NCI-H524 (cell line): Measurements from ENCODE around the gene LGALS3BP.
"Not testable (repeated sequence)": the region's sequence is repeated elsewhere in the genome, so short reads cannot be mapped to it uniquely, and the experiment has no call there.

ENCODE experiments used
- DNase-seq, 2 experiments: peaks; one replicate each; lab custom pipeline; 2025; lab: John Stamatoyannopoulos, UW

Gene LGALS3BP

GRCh38 chr17:78980624-78980972, 875 bp upstream of the LGALS3BP start:
- DNase-seq, result no peak

GRCh38 chr17:78977997-78978973, 1.4 kb downstream of the LGALS3BP start:
- DNase-seq, result no peak

- DNase-seq, result no peak
These were observed 2.1 kb downstream of the LGALS3BP start for GRCh38 chr17:78977681-78977943.

- DNase-seq, result peak in 1 of 2 experiments; percentile 60
These were observed 2.6 kb downstream of the LGALS3BP start for GRCh38 chr17:78976907-78977680.

- DNase-seq, result peak; percentile 97 to 98
These were observed 4.8 kb downstream of the LGALS3BP start for GRCh38 chr17:78974635-78975591.

GRCh38 chr17:78973792-78974520, 5.8 kb downstream of the LGALS3BP start:
- DNase-seq, result peak in 1 of 2 experiments; percentile 63

GRCh38 chr17:78973196-78973595, 6.5 kb downstream of the LGALS3BP start:
- DNase-seq, result no peak

GRCh38 chr17:78972507-78973105, 7.1 kb downstream of the LGALS3BP start:
- DNase-seq, result peak; percentile 79 to 94

- no peak for DNase-seq
These were observed 7.8 kb downstream of the LGALS3BP start for GRCh38 chr17:78971756-78972506.

GRCh38 chr17:78970834-78971755, 8.6 kb downstream of the LGALS3BP start:
- DNase-seq, result peak; percentile 90

- DNase-seq, result no peak
These were observed 9.9 kb downstream of the LGALS3BP start for GRCh38 chr17:78969865-78970264.

- DNase-seq, result no peak
These were observed 11.9 kb downstream of the LGALS3BP start for GRCh38 chr17:78967782-78968362.

GRCh38 chr17:78966910-78967600, 12.7 kb downstream of the LGALS3BP start:
- DNase-seq, result no peak

- DNase-seq, result no peak
These were observed 13.5 kb downstream of the LGALS3BP start for GRCh38 chr17:78966123-78966813.

- peak in 1 of 2 experiments; percentile 45 for DNase-seq
These were observed 14.2 kb downstream of the LGALS3BP start for GRCh38 chr17:78965491-78965924.

GRCh38 chr17:78963378-78963777, 16.3 kb downstream of the LGALS3BP start:
- no peak for DNase-seq

- DNase-seq, result not testable (repeated sequence)
These were observed 16.8 kb downstream of the LGALS3BP start for GRCh38 chr17:78962984-78963348.
